KMS-11 (cell line): ENCODE results near the gene PDZD7.

ENCODE experiments used
- H2AFZ ChIP-seq: fragments of 200-600 bp; sonication (generic); 2 replicates; pipeline ENCODE4 v1.6.1; 2016; ENCODE audit warnings: antibody characterized with exemption, mixed run types, low read depth
- H3K27ac ChIP-seq: fragments of 200-600 bp; sonication (generic); 2 replicates; pipeline ENCODE4 v1.6.1; 2016; ENCODE audit warnings: mild to moderate bottlenecking, mixed run types
- H3K27me3 ChIP-seq: fragments of 200-600 bp; sonication (generic); 2 replicates; pipeline ENCODE4 v1.6.1; 2017; ENCODE audit warnings: mild to moderate bottlenecking, low read depth, mixed run types, moderate library complexity; ENCODE audit not compliant: insufficient read depth
- H3K36me3 ChIP-seq: fragments of 200-600 bp; sonication (generic); 2 replicates; pipeline ENCODE4 v1.6.1; 2017; ENCODE audit warnings: mild to moderate bottlenecking, mixed run types; ENCODE audit not compliant: insufficient read depth
- H3K4me1 ChIP-seq: fragments of 200-600 bp; sonication (generic); 2 replicates; pipeline ENCODE4 v1.6.1; 2016; ENCODE audit warnings: mild to moderate bottlenecking, low read depth, mixed run types; ENCODE audit not compliant: poor library complexity, severe bottlenecking
- H3K4me2 ChIP-seq: fragments of 200-600 bp; sonication (generic); 2 replicates; pipeline ENCODE4 v1.7.0; 2016; ENCODE audit warnings: mild to moderate bottlenecking, mixed run types
- H3K4me3 ChIP-seq: fragments of 200-600 bp; sonication (generic); IDR thresholded peaks from 2 replicates; pipeline ENCODE4 v1.6.1; 2017; ENCODE audit warnings: low read depth, low read length, mixed read lengths; ENCODE audit not compliant: insufficient read depth
- H3K79me2 ChIP-seq: fragments of 200-600 bp; sonication (generic); 2 replicates; pipeline ENCODE4 v1.6.1; 2016; ENCODE audit warnings: low read depth, mixed run types; ENCODE audit not compliant: insufficient read depth
- H3K9ac ChIP-seq: fragments of 200-600 bp; sonication (generic); 2 replicates; pipeline ENCODE4 v1.6.1; 2016; ENCODE audit warnings: mild to moderate bottlenecking, mixed run types
- H4K20me1 ChIP-seq: fragments of 200-600 bp; sonication (generic); 2 replicates; pipeline ENCODE4 v1.6.1; 2016; ENCODE audit warnings: mild to moderate bottlenecking, mixed run types; ENCODE audit not compliant: insufficient read depth
- TF ChIP-seq, protein P1 (sequence below): fragments of 200-600 bp; sonication (generic); conservative IDR thresholded peaks from 2 replicates; pipeline ENCODE4 v1.6.1; 2017; ENCODE audit warnings: low read depth, mild to moderate bottlenecking, antibody characterized with exemption, low read length, moderate library complexity, mixed read lengths

The PDZD7 gene

DNA sequence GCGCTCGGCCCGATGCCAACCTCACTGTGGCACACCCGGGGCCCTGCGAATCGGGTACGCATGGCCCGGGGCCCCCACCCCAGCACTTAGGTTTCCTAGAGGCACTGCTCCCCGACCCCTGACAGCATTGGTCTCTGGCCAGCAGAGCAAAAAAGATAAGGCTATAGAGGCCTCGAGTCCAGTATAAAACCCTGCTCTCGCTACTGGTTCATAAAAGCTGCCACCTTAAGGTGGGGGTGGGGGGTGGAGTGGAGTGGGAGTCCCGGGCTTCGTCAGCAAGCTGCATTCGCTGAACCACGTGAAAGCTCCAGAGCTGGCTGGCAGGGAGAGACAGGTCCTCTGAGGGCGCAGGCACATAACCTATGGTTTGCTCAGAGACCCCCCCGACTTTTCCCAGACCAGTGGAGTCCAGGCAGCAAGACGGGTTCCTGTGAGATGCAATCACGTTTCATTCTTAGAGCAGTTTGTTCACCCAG is 32.2 kb upstream of the PDZD7 start:
- H3K4me1 ChIP-seq = peaks cover 51% of the 10 kb centered on the region
- H3K79me2 ChIP-seq = peaks cover 17% of the 10 kb centered on the region
- no peak overlapping the region for H3K4me2 ChIP-seq
- H4K20me1 ChIP-seq = 0 out of 2 replicates have a peak, but pooled peaks cover 3% of the 10 kb centered on the region
- H3K36me3 ChIP-seq = no peaks in the 10 kb centered on the region
- TF ChIP-seq, protein P1, sequence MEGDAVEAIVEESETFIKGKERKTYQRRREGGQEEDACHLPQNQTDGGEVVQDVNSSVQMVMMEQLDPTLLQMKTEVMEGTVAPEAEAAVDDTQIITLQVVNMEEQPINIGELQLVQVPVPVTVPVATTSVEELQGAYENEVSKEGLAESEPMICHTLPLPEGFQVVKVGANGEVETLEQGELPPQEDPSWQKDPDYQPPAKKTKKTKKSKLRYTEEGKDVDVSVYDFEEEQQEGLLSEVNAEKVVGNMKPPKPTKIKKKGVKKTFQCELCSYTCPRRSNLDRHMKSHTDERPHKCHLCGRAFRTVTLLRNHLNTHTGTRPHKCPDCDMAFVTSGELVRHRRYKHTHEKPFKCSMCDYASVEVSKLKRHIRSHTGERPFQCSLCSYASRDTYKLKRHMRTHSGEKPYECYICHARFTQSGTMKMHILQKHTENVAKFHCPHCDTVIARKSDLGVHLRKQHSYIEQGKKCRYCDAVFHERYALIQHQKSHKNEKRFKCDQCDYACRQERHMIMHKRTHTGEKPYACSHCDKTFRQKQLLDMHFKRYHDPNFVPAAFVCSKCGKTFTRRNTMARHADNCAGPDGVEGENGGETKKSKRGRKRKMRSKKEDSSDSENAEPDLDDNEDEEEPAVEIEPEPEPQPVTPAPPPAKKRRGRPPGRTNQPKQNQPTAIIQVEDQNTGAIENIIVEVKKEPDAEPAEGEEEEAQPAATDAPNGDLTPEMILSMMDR = no peak
- no peak overlapping the region for H3K4me3 ChIP-seq
- no peak overlapping the region for H3K27ac ChIP-seq
- H3K9ac ChIP-seq = no peak overlapping the region
- H2AFZ ChIP-seq = no peak overlapping the region
- no peaks in the 10 kb centered on the region for H3K27me3 ChIP-seq

DNA sequence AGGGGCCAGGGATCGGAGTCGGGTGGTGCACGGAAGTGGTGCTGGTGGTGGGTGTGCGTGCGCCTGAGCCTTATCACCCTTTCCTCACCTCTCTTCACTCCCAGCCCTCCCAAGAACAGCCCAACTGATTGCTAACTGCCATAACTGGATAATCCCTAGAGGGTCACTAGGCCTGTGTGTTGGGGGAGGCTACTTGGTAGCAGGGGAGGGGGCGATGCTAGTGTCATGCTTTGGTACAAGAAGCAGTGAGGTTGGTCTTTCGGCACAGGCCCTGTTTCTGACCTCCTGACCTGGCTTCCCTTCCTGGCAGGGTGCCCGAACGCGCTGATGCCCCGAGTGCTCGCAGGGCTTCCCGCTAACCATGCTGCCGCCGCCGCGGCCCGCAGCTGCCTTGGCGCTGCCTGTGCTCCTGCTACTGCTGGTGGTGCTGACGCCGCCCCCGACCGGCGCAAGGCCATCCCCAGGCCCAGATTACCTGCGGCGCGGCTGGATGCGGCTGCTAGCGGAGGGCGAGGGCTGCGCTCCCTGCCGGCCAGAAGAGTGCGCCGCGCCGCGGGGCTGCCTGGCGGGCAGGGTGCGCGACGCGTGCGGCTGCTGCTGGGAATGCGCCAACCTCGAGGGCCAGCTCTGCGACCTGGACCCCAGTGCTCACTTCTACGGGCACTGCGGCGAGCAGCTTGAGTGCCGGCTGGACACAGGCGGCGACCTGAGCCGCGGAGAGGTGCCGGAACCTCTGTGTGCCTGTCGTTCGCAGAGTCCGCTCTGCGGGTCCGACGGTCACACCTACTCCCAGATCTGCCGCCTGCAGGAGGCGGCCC is 31.5 kb upstream of the PDZD7 start:
- Histone ChIP-seq H3K4me2 (peak overlapping the region; percentile 94), H3K9ac (peak overlapping the region; percentile 76; the same call in 1 of the 2 replicates), H3K27ac (peak overlapping the region; percentile 95; the same call in 1 of the 2 replicates), H3K27me3 (no peaks in the 10 kb centered on the region), H3K36me3 (no peaks in the 10 kb centered on the region), H4K20me1 (0 out of 2 replicates have a peak, but pooled peaks cover 3% of the 10 kb centered on the region), H3K4me3 (no peak overlapping the region), H3K4me1 (peaks cover 54% of the 10 kb centered on the region), H3K79me2 (peaks cover 23% of the 10 kb centered on the region), H2AFZ (no peak overlapping the region)
- TF ChIP-seq, protein P1 = no peak

DNA sequence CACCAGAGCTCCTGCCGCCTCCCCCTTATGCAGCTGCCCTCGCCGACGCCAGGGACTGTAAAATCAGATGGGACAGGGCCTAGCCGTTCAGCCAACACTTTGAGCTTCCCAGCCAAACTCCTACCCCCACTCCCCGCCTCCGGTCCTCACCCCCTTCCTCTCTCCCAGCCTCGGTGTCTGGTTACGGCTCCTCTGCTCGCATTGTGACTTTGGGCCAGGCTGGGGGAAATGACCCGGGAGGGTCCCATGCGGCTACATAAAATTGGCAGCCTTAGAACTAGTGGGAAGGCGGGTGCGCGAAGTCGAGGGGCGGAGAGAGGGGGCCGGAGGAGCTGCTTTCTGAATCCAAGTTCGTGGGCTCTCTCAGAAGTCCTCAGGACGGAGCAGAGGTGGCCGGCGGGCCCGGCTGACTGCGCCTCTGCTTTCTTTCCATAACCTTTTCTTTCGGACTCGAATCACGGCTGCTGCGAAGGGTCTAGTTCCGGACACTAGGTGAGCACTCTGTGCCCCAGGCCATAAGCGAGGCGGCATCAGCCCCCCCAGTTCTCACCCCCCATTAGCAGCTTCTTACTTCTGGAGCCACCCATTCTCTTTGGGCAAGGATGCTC is 30.8 kb upstream of the PDZD7 start, which contains the start of gene KAZALD1:
Gene KAZALD1 (plus strand): TSS at position 366 of the 608 bp plus-strand sequence. CDS start 604 bp downstream, outside the sequence.
- no peaks in the 10 kb centered on the region for H3K36me3 ChIP-seq
- H2AFZ ChIP-seq = peak within 1 kb of the TSS; percentile 76
- peaks cover 27% of the 10 kb centered on the region for H3K79me2 ChIP-seq
- H3K4me1 ChIP-seq = peaks cover 55% of the 10 kb centered on the region
- H3K27ac ChIP-seq = peak within 1 kb of the TSS; percentile 95
- 0 out of 2 replicates have a peak, but pooled peaks cover 3% of the 10 kb centered on the region for H4K20me1 ChIP-seq
- TF ChIP-seq, protein P1 = no peak
- H3K4me2 ChIP-seq = peak within 1 kb of the TSS; percentile 94
- H3K4me3 ChIP-seq = peak within 1 kb of the TSS; percentile 11
- peak within 1 kb of the TSS; percentile 76 for H3K9ac ChIP-seq
- no peaks in the 10 kb centered on the region for H3K27me3 ChIP-seq

GRCh38 chr10:101060951-101061623 is 30.2 kb upstream of the PDZD7 start:
- Histone ChIP-seq H4K20me1 (0 out of 2 replicates have a peak, but pooled peaks cover 3% of the 10 kb centered on the region), H3K27ac (peak overlapping the region; percentile 95), H3K4me1 (peaks cover 55% of the 10 kb centered on the region), H3K4me2 (peak overlapping the region; percentile 94), H3K27me3 (no peaks in the 10 kb centered on the region), H3K36me3 (no peaks in the 10 kb centered on the region), H2AFZ (peak overlapping the region; percentile 76), H3K9ac (peak overlapping the region; percentile 76), H3K4me3 (peak overlapping the region; percentile 11), H3K79me2 (peaks cover 27% of the 10 kb centered on the region)
- TF ChIP-seq, protein P1 = no peak
